Keratinocyte (primary cell): ENCODE measurements around the gene SMAP1. TPM values are rescaled to one million over a fixed set of nuclear protein-coding genes. Genes with fewer than 3 reads are reported as not detected.

ENCODE experiments used
- DNase-seq: peaks from one replicate; pipeline ENCODE4 v3.0.0-alpha.2; 2011; ENCODE audit warnings: low read depth, missing footprints, low spot score
- FAIRE-seq: peaks from 2 replicates; lab custom pipeline; 2011; peaks lifted over from hg19 to GRCh38; lab: Jason Lieb, UNC
- H2AFZ ChIP-seq: 2 replicates; pipeline ENCODE4 v1.6.0; 2012; ENCODE audit warnings: low read length, control low read depth, inconsistent platforms; ENCODE audit not compliant: control insufficient read depth
- H3K27ac ChIP-seq: 2 replicates; pipeline ENCODE4 v1.5.1; 2011; ENCODE audit warnings: low read length; ENCODE audit not compliant: control insufficient read depth, insufficient read depth
- H3K27me3 ChIP-seq: 3 replicates; pipeline ENCODE4 v1.6.0; 2011; ENCODE audit warnings: low read length; ENCODE audit not compliant: control insufficient read depth, insufficient read depth; ENCODE audit errors: extremely low read depth
- H3K36me3 ChIP-seq, 2 experiments: 2 replicates in 1 of 2; 3 replicates in 1 of 2; pipeline ENCODE4 v1.5.1; 2011; ENCODE audit warnings: low read length in 2 of 2, mild to moderate bottlenecking in 1 of 2; ENCODE audit not compliant: control insufficient read depth in 2 of 2, insufficient read depth in 2 of 2; ENCODE audit errors: extremely low read depth in 1 of 2
- H3K4me1 ChIP-seq: 3 replicates; pipeline ENCODE4 v1.5.1; 2011; ENCODE audit warnings: low read length; ENCODE audit not compliant: control insufficient read depth, insufficient read depth; ENCODE audit errors: extremely low read depth
- H3K4me2 ChIP-seq: 3 replicates; pipeline ENCODE4 v1.6.0; 2011; ENCODE audit warnings: low read depth, low read length; ENCODE audit not compliant: control insufficient read depth, insufficient read depth; ENCODE audit errors: extremely low read depth
- H3K4me3 ChIP-seq, 3 experiments: fragments of 200-600 bp in 1 of 3; sonication (generic) in 1 of 3; 2 replicates in 2 of 3; 3 replicates in 1 of 3; pipeline ENCODE4 v1.5.1; 2011 to 2016; ENCODE audit warnings: low read length in 3 of 3, mild to moderate bottlenecking in 3 of 3, control low read depth in 2 of 3, inconsistent platforms in 1 of 3, low read depth in 1 of 3, mixed read lengths in 1 of 3, mixed run types in 1 of 3, moderate library complexity in 1 of 3; ENCODE audit not compliant: control insufficient read depth in 2 of 3, insufficient read depth in 2 of 3; ENCODE audit errors: extremely low read depth in 1 of 3
- H3K79me2 ChIP-seq: 2 replicates; pipeline ENCODE4 v1.6.0; 2012; ENCODE audit warnings: low read length; ENCODE audit not compliant: control insufficient read depth, insufficient read depth
- H3K9ac ChIP-seq: 3 replicates; pipeline ENCODE4 v1.6.0; 2011; ENCODE audit warnings: low read length; ENCODE audit not compliant: control insufficient read depth, insufficient read depth; ENCODE audit errors: extremely low read depth
- H3K9me1 ChIP-seq: 3 replicates; pipeline ENCODE4 v1.6.0; 2011; ENCODE audit warnings: low read length; ENCODE audit not compliant: control insufficient read depth, insufficient read depth; ENCODE audit errors: extremely low read depth
- H3K9me3 ChIP-seq: 2 replicates; pipeline ENCODE4 v1.5.1; 2012; ENCODE audit warnings: low read depth, low read length; ENCODE audit not compliant: control insufficient read depth
- H4K20me1 ChIP-seq: 3 replicates; pipeline ENCODE4 v1.6.0; 2011; ENCODE audit warnings: low read length; ENCODE audit not compliant: control insufficient read depth, insufficient read depth; ENCODE audit errors: extremely low read depth
- EZH2 ChIP-seq: IDR thresholded peaks from one replicate; pipeline ENCODE4 v1.6.1; 2012; ENCODE audit warnings: inconsistent platforms, mild to moderate bottlenecking, low read length, moderate library complexity
- dilution Hi-C: fragments of 300-500 bp; cut with MboI; formaldehyde crosslinking; loops from one replicate; pipeline ENCODE4 v1.7.0; 2020; ENCODE audit warnings: low sequenced_read_pairs; ENCODE audit not compliant: extremely low pct_ligation_motif_present
- polyA plus RNA-seq, 5 experiments: library from polyadenylated mRNA; depleted of rRNA in 3 of 5; stranded (reverse) in 3 of 5; stranded (forward) in 1 of 5; unstranded in 1 of 5; fragments of >200 nt; gene quantifications; 1 replicate in 1 of 5; 2 replicates in 3 of 5; 3 replicates in 1 of 5; pipeline versions ENCODE4 v1.2.1 to v1.2.3, GENCODE V29; 2011 to 2012; ENCODE audit warnings: missing spikeins in 2 of 5, low read depth in 1 of 5, low replicate concordance in 1 of 5
- TF ChIP-seq, protein P1 (sequence below), 3 experiments: IDR thresholded peaks in 1 of 3; conservative IDR thresholded peaks in 1 of 3; optimal IDR thresholded peaks in 1 of 3; 2 replicates in 2 of 3; 3 replicates in 1 of 3; pipeline versions ENCODE3 to v1.5.1; 2011; ENCODE audit warnings: low read length in 3 of 3, mild to moderate bottlenecking in 3 of 3, moderate library complexity in 2 of 3, control low read depth in 1 of 3, inconsistent platforms in 1 of 3; ENCODE audit not compliant: insufficient read depth in 2 of 3; ENCODE audit errors: extremely low read depth in 1 of 3

Gene SMAP1
- polyA plus RNA-seq, 1 donor (not counting 4 experiments of a cell fraction or from before 2014, with no cell fraction given), result 16.5 TPM

DNA sequence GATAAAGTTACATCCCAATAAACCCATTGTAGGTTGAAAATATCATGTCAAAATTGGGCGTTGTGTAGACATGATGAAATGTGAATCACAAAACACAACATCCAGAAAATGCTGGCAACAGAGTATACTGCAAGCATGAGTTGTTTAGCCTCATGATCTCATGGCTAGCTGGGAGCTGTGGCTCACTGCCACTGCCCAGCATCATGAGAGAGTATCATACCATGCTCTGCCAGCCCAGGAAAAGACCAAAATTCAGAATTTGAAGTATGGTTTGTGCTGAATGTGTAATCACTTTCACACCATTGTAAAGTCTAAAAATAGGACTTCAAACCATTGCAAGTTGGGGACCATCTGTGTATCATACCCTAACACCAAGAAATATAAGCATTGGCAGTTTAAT is 45.2 kb upstream of the SMAP1 start:
- no peaks in the 10 kb centered on the region for H3K4me1 ChIP-seq
- no peaks in the 10 kb centered on the region for H3K9me3 ChIP-seq
- DNase-seq (no peak), FAIRE-seq (no peak)
- no peak overlapping the region for H3K4me2 ChIP-seq
- H3K27me3 ChIP-seq, result no peaks in the 10 kb centered on the region
- TF ChIP-seq, protein P1, sequence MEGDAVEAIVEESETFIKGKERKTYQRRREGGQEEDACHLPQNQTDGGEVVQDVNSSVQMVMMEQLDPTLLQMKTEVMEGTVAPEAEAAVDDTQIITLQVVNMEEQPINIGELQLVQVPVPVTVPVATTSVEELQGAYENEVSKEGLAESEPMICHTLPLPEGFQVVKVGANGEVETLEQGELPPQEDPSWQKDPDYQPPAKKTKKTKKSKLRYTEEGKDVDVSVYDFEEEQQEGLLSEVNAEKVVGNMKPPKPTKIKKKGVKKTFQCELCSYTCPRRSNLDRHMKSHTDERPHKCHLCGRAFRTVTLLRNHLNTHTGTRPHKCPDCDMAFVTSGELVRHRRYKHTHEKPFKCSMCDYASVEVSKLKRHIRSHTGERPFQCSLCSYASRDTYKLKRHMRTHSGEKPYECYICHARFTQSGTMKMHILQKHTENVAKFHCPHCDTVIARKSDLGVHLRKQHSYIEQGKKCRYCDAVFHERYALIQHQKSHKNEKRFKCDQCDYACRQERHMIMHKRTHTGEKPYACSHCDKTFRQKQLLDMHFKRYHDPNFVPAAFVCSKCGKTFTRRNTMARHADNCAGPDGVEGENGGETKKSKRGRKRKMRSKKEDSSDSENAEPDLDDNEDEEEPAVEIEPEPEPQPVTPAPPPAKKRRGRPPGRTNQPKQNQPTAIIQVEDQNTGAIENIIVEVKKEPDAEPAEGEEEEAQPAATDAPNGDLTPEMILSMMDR (optimal IDR thresholded peaks at IDR 0.05 in 1 of 3, IDR thresholded peaks at IDR 0.05 in 1 of 3, conservative IDR thresholded peaks at IDR 0.05 in 1 of 3; ENCODE audit: extremely low read depth in 1 of 3, insufficient read depth in 2 of 3, low read length in 3 of 3), result no peak
- TF ChIP-seq EZH2, result no peak
- no peak overlapping the region for H3K4me3 ChIP-seq
- no peak overlapping the region for H2AFZ ChIP-seq
- no peak overlapping the region for H3K9ac ChIP-seq
- dilution Hi-C loops, result no loop called here
- H4K20me1 ChIP-seq, result no peaks in the 10 kb centered on the region
- no peak overlapping the region for H3K27ac ChIP-seq
- no peaks in the 10 kb centered on the region for H3K36me3 ChIP-seq
- no peaks in the 10 kb centered on the region for H3K9me1 ChIP-seq
- H3K79me2 ChIP-seq, result no peaks in the 10 kb centered on the region

DNA sequence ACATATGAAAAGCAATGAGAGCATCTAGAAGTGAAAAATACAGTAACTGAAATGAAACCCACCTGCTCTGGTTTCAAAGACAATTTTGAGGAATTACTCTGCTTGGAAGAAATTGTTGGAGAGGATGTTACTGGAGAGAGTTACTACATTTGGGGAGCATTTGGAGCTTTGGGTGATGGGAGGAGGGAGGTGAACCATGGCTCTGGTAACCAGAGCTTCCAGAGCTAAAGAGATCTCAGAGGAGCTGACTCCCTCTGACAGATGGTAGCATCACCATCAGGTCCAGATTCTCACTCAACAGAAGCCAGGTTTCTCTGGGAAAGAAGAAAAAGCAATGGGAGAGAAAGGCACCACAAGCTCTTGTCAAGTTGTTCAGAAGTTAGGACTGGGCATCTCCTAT is 42.2 kb upstream of the SMAP1 start:
- no peak for FAIRE-seq
- H3K9me1 ChIP-seq, result no peaks in the 10 kb centered on the region

More for the DNA sequence above, 42.2 kb upstream of the SMAP1 start:
- dilution Hi-C loops, result no loop called here
- Histone ChIP-seq H3K27me3 (no peaks in the 10 kb centered on the region), H3K27ac (no peak overlapping the region), H3K4me2 (no peak overlapping the region), H3K4me1 (no peaks in the 10 kb centered on the region), H3K79me2 (no peaks in the 10 kb centered on the region), H3K4me3 (no peak overlapping the region), H3K9me3 (no peaks in the 10 kb centered on the region), H2AFZ (no peak overlapping the region), H3K9ac (no peak overlapping the region), H4K20me1 (no peaks in the 10 kb centered on the region), H3K36me3 (no peaks in the 10 kb centered on the region)
- DNase-seq, result no peak
- TF ChIP-seq, protein P1 (optimal IDR thresholded peaks at IDR 0.05 in 1 of 3, IDR thresholded peaks at IDR 0.05 in 1 of 3, conservative IDR thresholded peaks at IDR 0.05 in 1 of 3; ENCODE audit: extremely low read depth in 1 of 3, insufficient read depth in 2 of 3, low read length in 3 of 3), result no peak
- TF ChIP-seq EZH2, result no peak
